AG04450 (cell line): ENCODE results near the gene GALNT5. TPM values are rescaled to one million over a fixed set of nuclear protein-coding genes. Genes with fewer than 3 reads are reported as not detected.

Experiments
- CTCF ChIA-PET: fragments of 300-600, 350-600 bp; formaldehyde crosslinking; extraction: SDS; loops from one replicate; lab custom pipeline; 2022; ENCODE audit warnings: antibody characterized with exemption, inconsistent platforms; lab: Charles Lee
- POLR2A ChIA-PET: fragments of 350-600 bp; formaldehyde crosslinking; extraction: SDS; loops from one replicate; lab custom pipeline; 2021; ENCODE audit warnings: antibody characterized with exemption, inconsistent platforms; lab: Yijun Ruan, JAX
- DNase-seq: peaks from one replicate; pipeline ENCODE4 v3.0.0-alpha.2; 2011; ENCODE audit warnings: low read depth, low spot score
- H3K27ac ChIP-seq: one replicate; pipeline ENCODE4 v1.5.1; 2012; ENCODE audit warnings: low read depth, low read length, control low read depth
- H3K27me3 ChIP-seq: one replicate; pipeline ENCODE4 v1.6.0; 2012; ENCODE audit warnings: low read length; ENCODE audit not compliant: control insufficient read depth, insufficient read depth
- H3K4me3 ChIP-seq: 2 replicates; pipeline ENCODE4 v1.5.1; 2011; ENCODE audit warnings: mild to moderate bottlenecking, low read depth, low read length, control low read depth
- H3K9me3 ChIP-seq: 2 replicates; pipeline ENCODE4 v1.5.1; 2012; ENCODE audit warnings: low read length; ENCODE audit not compliant: control insufficient read depth, insufficient read depth
- polyA plus RNA-seq: library from polyadenylated mRNA; depleted of rRNA; stranded (reverse); fragments of >200 nt; gene quantifications from 2 replicates; pipeline ENCODE4 v1.2.3, GENCODE V29; 2011
- TF ChIP-seq, protein P1 (sequence below): IDR thresholded peaks from 2 replicates; pipeline ENCODE4 v1.5.1; 2011; ENCODE audit warnings: low read depth, low read length, control low read depth, inconsistent platforms

GALNT5 gene
- polyA plus RNA-seq, 1 experiment, result 55.0 TPM

DNA sequence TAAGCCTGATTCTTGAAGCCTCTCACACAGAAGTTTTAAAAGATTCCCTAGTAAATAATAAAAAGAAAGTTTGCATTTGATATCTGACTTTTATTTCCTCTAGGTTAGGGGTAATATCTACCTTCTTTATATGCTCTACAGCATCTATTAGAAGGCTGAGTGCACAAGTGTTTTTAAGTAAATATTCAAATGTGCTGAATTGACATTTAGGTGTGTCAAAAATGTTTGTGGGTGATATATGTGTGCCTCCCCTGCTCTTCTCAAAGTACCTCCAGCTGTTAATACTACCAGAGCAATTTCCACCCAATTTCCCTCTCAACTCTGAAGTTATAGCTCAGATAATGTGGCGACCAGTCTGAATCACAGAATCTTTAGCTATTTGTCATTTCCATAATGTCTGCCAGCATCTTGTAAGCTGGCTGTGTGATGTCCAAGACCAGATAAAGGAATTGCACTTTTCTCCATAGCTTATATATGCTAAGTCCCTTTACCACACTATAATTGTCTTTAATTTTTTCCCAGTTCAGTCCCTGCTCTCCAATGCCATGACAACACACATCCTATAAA is 92.5 kb downstream of the GALNT5 start:
- no peak for DNase-seq
- Histone ChIP-seq H3K27ac (no peak overlapping the region), H3K4me3 (no peak overlapping the region), H3K27me3 (no peaks in the 10 kb centered on the region), H3K9me3 (no peaks in the 10 kb centered on the region)
- TF ChIP-seq, protein P1, sequence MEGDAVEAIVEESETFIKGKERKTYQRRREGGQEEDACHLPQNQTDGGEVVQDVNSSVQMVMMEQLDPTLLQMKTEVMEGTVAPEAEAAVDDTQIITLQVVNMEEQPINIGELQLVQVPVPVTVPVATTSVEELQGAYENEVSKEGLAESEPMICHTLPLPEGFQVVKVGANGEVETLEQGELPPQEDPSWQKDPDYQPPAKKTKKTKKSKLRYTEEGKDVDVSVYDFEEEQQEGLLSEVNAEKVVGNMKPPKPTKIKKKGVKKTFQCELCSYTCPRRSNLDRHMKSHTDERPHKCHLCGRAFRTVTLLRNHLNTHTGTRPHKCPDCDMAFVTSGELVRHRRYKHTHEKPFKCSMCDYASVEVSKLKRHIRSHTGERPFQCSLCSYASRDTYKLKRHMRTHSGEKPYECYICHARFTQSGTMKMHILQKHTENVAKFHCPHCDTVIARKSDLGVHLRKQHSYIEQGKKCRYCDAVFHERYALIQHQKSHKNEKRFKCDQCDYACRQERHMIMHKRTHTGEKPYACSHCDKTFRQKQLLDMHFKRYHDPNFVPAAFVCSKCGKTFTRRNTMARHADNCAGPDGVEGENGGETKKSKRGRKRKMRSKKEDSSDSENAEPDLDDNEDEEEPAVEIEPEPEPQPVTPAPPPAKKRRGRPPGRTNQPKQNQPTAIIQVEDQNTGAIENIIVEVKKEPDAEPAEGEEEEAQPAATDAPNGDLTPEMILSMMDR, result no peak
- ChIA-PET POLR2A (no interaction called here), CTCF (interaction anchor here (8.1 to 9.0 kb wide), 2 partner anchors 14 to 23 kb away, joined by 34 to 96 read pairs; partner anchors contain the start of gene ERMN)

DNA sequence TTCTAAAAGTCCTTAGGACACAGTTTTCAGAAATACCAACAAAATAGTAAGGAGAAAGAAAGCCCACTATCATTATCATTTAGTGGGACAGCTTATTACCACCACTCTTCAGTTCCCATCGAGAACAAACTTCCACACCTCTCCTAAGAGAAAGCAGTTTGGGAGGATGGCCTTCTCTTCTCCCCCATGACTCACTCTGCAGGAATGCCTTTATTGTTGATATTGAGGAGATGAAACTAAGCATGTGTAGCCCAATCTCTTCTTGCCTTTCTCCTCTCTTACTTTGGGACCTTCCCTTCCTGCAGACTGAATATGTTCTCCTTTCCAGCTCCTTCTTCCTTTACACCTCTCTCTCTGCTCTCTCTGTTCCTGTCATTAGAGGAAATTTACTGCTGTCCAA is 98.1 kb downstream of the GALNT5 start:
- POLR2A ChIA-PET, result no interaction called here

DNA sequence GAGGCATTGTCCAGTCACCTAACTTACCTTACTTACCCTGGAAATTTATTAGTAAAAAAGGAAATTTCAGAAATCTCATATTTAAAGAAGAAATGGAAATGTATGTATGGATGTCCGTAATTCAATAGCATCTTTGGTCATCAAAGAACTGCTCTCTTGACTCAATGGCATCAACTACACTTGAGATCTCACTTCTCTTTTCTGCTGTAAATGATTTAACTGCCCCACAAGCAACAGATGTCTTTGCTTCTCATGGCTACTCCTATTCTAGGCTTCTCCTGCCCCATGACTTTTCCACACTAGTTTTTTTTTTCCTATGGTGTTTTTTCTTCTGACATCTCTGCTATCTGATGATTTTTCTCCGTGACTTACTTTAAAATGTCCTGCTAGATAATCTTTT is 102.1 kb downstream of the GALNT5 start:
- Histone ChIP-seq H3K27me3 (no peaks in the 10 kb centered on the region), H3K27ac (no peak overlapping the region), H3K4me3 (no peak overlapping the region), H3K9me3 (no peaks in the 10 kb centered on the region)
- DNase-seq, result no peak
- TF ChIP-seq, protein P1, result no peak
- ChIA-PET POLR2A (no interaction called here), CTCF (no interaction called here)

More for the DNA sequence above, 98.1 kb downstream of the GALNT5 start:
- Histone ChIP-seq H3K9me3 (no peaks in the 10 kb centered on the region), H3K27me3 (no peaks in the 10 kb centered on the region), H3K27ac (no peak overlapping the region), H3K4me3 (no peak overlapping the region)
- TF ChIP-seq, protein P1, result no peak
- CTCF ChIA-PET, result interaction anchor here (1.2 to 2.7 kb wide), 3 partner anchors 20 to 53 kb away, joined by 3 to 11 read pairs (median 3); no protein-coding TSS in a partner anchor
- DNase-seq, result no peak

DNA sequence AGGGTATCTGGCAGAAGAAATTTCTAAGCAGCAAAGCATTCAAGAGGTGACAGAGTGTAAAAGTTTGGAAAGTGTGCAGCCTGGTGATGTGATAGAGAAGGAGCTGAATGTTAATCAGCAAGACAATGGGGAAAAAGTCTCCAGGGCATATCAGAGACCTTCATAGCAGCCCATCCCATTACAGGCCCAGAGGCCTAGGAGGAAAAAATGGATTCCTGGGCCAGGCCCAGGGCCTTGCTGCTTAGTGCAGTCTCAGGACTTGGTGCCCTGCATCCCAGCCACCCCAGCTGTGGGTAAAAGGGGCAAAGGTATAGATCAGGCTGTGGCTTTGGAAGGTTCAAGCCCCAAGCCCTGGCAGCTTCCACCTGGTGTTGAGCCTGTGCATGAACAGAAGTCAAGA is 104.0 kb downstream of the GALNT5 start:
- Histone ChIP-seq H3K4me3 (no peak overlapping the region), H3K9me3 (no peaks in the 10 kb centered on the region), H3K27ac (no peak overlapping the region), H3K27me3 (no peaks in the 10 kb centered on the region)
- ChIA-PET POLR2A (no interaction called here), CTCF (no interaction called here)
- TF ChIP-seq, protein P1, result no peak
- no peak for DNase-seq

DNA sequence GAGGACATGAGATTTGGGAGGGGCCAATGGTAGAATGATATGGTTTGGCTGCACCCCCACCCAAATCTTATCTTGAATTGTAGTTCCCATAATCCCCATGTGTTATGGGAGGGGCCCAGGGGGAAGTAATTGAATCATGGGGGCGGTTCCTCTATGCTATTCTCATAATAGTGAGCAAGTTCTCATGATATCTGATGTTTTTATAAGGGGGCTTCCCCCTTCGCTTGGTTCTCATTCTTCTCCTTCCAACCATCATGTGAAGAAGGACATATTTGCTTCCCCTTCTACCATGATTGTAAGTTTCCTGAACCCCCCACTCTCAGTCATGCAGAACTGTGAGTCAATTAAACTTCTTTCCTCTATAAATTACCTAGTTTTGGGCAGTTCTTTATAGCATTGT is 105.1 kb downstream of the GALNT5 start:
- no peak for DNase-seq
- POLR2A ChIA-PET, result no interaction called here
- Histone ChIP-seq H3K27me3 (no peaks in the 10 kb centered on the region), H3K27ac (no peak overlapping the region), H3K9me3 (no peaks in the 10 kb centered on the region), H3K4me3 (no peak overlapping the region)
- CTCF ChIA-PET, result no interaction called here
- TF ChIP-seq, protein P1, result no peak
